ENCODE measurements around the gene ATP2B2. TPM values are rescaled to one million over a fixed set of nuclear protein-coding genes. Genes with fewer than 3 reads are reported as not detected.

The ATP2B2 gene
- total and polyA plus RNA-seq, 8 donors, result 0.01 to 0.18 (median 0.06) TPM; not detected in 1

- H3K4me3 ChIP-seq, result no peak overlapping the region
- H3K4me1 ChIP-seq, result peaks cover 0 to 4% of the 10 kb centered on the region in 2 donors
- H3K27me3 ChIP-seq, result peaks cover 0 to 8% of the 10 kb centered on the region in 2 donors
- ATAC-seq (no peak), DNase-seq (no peak)
- intact Hi-C loops (cut with DNase I), result no loop called here
- TF ChIP-seq, protein P1, sequence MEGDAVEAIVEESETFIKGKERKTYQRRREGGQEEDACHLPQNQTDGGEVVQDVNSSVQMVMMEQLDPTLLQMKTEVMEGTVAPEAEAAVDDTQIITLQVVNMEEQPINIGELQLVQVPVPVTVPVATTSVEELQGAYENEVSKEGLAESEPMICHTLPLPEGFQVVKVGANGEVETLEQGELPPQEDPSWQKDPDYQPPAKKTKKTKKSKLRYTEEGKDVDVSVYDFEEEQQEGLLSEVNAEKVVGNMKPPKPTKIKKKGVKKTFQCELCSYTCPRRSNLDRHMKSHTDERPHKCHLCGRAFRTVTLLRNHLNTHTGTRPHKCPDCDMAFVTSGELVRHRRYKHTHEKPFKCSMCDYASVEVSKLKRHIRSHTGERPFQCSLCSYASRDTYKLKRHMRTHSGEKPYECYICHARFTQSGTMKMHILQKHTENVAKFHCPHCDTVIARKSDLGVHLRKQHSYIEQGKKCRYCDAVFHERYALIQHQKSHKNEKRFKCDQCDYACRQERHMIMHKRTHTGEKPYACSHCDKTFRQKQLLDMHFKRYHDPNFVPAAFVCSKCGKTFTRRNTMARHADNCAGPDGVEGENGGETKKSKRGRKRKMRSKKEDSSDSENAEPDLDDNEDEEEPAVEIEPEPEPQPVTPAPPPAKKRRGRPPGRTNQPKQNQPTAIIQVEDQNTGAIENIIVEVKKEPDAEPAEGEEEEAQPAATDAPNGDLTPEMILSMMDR (IDR thresholded peaks at IDR 0.05), result no peak
- no peak overlapping the region for H3K27ac ChIP-seq
- no peaks in the 10 kb centered on the region for H3K9me3 ChIP-seq
- no peaks in the 10 kb centered on the region for H3K36me3 ChIP-seq
These were observed 154.2 kb downstream of the ATP2B2 start for GRCh38 chr3:10351013-10351735.

DNA sequence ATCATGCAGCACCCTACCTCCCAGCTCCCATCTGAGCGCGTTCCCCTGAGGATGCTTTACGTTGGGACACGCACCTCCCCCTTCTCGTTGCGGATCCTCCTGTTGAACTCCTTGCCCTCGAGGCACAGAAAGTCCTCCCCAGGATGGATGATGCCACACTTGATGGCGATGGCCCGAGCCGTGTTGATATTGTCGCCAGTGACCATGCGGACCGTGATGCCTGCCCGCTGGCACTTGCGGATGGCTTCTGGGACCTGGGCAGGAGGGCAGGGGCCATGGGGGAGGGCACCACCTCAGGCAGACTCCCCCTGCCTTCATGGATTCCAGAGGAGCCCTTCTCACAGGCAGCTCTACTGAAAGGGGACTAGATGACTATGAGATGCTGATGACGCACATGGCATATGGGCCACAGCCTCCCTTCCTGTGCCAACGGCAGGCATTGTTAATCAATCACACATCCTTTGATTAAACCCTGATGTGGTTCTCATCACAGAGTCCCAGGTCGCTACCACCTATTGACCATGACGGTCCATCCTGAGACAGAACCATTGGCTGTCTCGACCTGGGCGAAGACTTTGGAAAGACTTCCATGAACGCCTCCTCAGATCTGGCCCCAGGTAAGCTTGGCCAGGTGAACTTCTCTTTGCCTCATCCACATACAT, 154.9 kb downstream of the ATP2B2 start:
- intact Hi-C loops (cut with DNase I), result no loop called here

GRCh38 chr3:10349801-10350200, 155.6 kb downstream of the ATP2B2 start:
- H3K27ac ChIP-seq, result no peak overlapping the region
- H3K27me3 ChIP-seq, result peaks cover 0 to 8% of the 10 kb centered on the region in 2 donors
- peak in 1 of 4 donors; percentile 27 for DNase-seq
- ATAC-seq, result no peak
- no peak overlapping the region for H3K4me3 ChIP-seq
- no peaks in the 10 kb centered on the region for H3K36me3 ChIP-seq
- no peaks in the 10 kb centered on the region for H3K9me3 ChIP-seq
- TF ChIP-seq, protein P1 (IDR thresholded peaks at IDR 0.05), result no peak
- H3K4me1 ChIP-seq, result peaks cover 0 to 4% of the 10 kb centered on the region in 2 donors
- intact Hi-C loops (cut with DNase I), result no loop called here

More for the DNA sequence above, 154.9 kb downstream of the ATP2B2 start:
- Histone ChIP-seq H3K27ac (no peak overlapping the region), H3K9me3 (no peaks in the 10 kb centered on the region), H3K27me3 (peaks cover 0 to 8% of the 10 kb centered on the region in 2 donors), H3K36me3 (no peaks in the 10 kb centered on the region), H3K4me3 (no peak overlapping the region), H3K4me1 (peaks cover 0 to 4% of the 10 kb centered on the region in 2 donors)
- DNase-seq, result peak in 1 of 4 donors; percentile 66
- TF ChIP-seq, protein P1 (IDR thresholded peaks at IDR 0.05), result no peak
- ATAC-seq, result no peak

DNA sequence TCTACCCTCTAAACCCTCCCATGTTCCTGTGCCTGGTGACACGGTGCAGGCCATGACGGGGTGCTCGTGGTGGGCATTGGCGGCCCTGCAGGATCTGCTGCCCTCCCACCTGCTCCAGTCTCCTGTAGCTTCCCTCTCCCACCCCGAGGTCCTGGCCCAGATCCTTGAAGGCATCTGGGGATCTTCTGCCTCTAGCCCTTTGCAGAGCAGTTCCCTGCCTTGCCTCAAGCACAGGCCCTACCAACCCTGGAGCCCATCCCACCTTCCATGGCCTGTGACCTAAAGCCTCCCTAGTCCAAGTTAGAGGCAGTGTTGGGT, 157.0 kb downstream of the ATP2B2 start:
- ATAC-seq (no peak), DNase-seq (peak in 1 of 4 donors; percentile 33)
- Histone ChIP-seq H3K4me1 (no peaks in the 10 kb centered on the region), H3K27me3 (peaks cover 0 to 8% of the 10 kb centered on the region in 2 donors), H3K27ac (no peak overlapping the region), H3K36me3 (no peaks in the 10 kb centered on the region), H3K9me3 (no peaks in the 10 kb centered on the region), H3K4me3 (no peak overlapping the region)
- TF ChIP-seq, protein P1 (IDR thresholded peaks at IDR 0.05), result no peak
- intact Hi-C loops (cut with DNase I), result no loop called here

- Histone ChIP-seq H3K36me3 (no peaks in the 10 kb centered on the region), H3K27ac (no peak overlapping the region), H3K27me3 (peaks cover 0 to 8% of the 10 kb centered on the region in 2 donors), H3K9me3 (no peaks in the 10 kb centered on the region), H3K4me3 (no peak overlapping the region), H3K4me1 (no peaks in the 10 kb centered on the region)
- ATAC-seq, result no peak
- intact Hi-C loops (cut with DNase I), result no loop called here
- DNase-seq, result peak in 1 of 4 donors; percentile 37
- TF ChIP-seq, protein P1 (IDR thresholded peaks at IDR 0.05), result no peak
These were observed 157.6 kb downstream of the ATP2B2 start for GRCh38 chr3:10347648-10348403.

All from left lung (tissue), 10 donors.